22Rv1 (cell line): ENCODE results near the gene UGT1A5.

Experiments used
- ZFX ChIP-seq: fragments of 450-650 bp; IDR thresholded peaks from 2 replicates; pipeline ENCODE4 v1.6.1; 2017; ENCODE audit warnings: antibody characterized with exemption, borderline replicate concordance
- TF ChIP-seq, protein P1 (sequence below): fragments of 450-650 bp; IDR thresholded peaks from 2 replicates; pipeline ENCODE4 v1.5.1; 2017; ENCODE audit warnings: mild to moderate bottlenecking

DNA sequence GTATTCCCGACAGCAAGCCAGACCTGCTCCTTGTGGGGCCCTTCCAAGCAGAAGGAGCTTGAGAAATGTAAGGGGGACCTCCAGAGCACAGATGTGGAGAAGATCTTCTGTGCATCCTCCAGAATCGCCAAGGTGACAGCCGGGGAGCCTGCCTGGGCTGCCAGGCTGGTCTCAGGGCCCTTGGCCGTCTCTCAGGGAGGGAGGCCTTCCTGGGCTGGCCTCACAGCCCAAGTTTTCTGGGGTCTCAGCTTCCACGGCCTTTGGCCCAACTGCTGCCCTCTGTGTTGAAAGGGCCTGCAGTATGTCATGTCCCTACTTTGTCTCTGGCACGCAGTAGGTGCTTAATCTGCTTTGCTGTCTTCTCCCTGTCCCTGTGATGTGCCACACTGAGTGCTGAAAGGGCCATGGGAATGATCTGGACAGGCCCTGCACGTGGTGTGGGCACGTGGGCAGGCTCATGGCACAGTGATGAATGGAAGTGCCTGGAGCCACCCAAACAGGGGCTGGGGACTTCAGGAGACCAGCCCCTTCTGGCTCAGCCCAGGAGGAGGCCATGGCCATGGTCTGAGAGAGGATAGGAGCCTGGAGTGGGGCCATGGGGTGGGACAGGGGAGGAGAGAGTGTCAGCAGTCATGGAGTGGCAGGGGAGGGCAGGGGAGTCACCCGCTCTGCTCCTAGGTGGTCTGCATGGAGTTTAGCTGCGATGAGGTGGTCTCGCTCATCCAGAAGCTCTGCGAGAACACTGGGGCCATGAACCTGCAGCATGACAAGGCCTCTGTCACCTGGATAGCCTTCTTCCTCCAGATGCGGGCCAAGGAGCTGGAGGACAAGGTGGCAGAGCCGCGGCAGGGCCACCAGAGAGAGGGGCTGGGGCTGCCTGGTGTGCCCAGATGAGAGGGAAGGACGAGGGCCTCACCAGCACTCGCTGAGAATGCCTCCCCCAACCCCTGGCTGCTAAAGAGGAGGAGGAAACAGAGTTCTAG lies 106.2 kb downstream of the UGT1A5 start:
- TF ChIP-seq, protein P1, sequence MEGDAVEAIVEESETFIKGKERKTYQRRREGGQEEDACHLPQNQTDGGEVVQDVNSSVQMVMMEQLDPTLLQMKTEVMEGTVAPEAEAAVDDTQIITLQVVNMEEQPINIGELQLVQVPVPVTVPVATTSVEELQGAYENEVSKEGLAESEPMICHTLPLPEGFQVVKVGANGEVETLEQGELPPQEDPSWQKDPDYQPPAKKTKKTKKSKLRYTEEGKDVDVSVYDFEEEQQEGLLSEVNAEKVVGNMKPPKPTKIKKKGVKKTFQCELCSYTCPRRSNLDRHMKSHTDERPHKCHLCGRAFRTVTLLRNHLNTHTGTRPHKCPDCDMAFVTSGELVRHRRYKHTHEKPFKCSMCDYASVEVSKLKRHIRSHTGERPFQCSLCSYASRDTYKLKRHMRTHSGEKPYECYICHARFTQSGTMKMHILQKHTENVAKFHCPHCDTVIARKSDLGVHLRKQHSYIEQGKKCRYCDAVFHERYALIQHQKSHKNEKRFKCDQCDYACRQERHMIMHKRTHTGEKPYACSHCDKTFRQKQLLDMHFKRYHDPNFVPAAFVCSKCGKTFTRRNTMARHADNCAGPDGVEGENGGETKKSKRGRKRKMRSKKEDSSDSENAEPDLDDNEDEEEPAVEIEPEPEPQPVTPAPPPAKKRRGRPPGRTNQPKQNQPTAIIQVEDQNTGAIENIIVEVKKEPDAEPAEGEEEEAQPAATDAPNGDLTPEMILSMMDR: no peak
- no peak for TF ChIP-seq ZFX
